ENCODE results near the gene ABCC5.
"Not testable (repeated sequence)": the region's sequence is repeated elsewhere in the genome, so short reads cannot be mapped to it uniquely, and the experiment has no call there.

ABCC5 gene

DNA sequence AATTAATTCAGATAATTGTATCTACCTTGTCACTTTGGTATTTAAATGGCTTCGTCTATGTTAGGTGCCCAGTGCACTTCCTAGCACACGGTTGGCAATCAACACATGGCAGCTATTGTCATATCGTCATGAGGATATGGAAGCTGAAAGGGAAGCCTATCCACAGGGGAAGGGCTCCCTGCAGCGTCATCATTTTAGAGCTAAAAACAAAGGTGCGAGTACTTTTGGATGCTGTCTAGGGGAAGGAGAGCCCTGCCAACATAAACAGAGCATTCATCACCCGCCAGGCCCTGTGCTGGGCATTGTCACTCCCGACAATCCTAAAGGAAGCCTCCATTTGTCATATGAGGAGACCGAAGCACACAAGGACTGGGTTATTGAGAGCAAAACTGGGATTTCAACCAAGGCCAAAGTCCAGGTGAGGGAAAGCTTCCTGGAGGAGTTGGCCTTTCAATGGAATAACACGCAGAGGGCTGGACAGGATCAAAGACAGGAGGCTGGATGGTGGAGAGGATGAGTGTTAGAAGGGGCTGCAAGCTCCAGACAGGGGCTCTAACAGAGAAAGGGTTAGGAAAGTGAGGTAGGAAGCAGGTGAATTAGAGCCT, 125.0 kb downstream of the ABCC5 start:
- DNase-seq (ENCODE audit: low read depth in 2 of 2), result no peak

DNA sequence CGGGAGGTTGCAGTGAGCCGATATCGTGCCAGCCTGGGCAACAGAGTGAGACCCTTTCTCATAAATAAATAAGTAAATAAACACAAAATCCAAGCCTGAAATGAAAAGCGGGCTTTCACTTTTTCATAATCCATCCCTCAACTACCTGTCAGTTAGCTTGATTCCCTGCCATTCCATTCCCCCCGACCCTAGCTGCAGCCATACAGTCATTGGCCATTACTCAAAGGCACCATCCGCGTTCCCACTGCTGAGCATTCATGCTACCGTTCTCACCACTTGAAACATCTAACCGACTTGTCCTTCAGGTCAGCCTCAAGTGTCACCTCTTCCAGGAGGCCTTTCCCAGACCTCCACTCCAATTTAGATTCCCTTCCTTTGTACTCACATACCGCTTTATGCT, 131.9 kb downstream of the ABCC5 start:
- DNase-seq (ENCODE audit: low read depth in 2 of 2), result no peak

DNA sequence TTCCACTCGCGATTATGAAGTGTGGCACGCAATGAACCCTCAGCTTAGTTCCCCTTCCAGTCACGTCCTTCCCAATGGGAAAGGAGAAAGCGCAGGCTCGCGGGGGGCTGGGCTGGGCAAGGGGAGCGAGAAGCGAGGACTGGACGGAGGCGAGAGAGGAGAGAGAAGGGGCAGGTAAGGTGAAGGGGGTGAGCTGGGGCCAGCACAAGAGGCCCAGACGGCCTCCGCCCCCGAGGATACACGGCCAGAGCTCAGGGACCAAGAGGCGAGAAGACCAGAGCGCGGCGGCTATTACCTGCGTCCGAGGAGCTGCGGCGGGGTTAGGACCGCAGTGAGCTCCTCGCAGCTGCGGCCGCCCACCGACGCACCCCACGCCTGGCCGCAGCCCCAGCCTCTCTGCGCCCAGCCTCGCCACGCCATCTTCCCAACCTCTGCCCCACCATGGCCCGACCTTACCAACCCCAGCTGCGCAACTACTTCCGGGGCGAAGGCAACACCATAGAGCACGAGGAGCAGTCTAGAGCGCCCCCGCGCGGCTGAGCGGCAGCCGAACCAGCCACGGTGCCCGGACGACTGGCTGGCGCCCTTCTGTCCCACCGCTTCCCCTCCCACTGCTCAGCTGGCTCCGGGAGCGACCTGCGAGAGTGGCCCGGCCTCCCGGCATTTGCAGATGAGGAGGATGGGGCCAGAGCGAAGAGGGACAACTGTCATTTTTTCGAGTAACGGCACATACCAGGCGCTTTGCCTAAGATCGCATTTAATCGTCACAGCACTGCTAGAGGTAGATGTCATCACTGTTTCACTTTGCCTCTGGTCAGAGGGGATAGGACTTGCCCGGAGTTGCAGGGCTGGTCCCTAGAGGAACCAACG, 133.0 kb downstream of the ABCC5 start, which contains the start of gene PARL:
PARL (minus strand) TSS at position 454 of the 870 bp plus-strand sequence; CDS start at position 420, 34 bp downstream.
- peak; percentile 91 to 93 for DNase-seq (ENCODE audit: low read depth in 2 of 2)

DNA sequence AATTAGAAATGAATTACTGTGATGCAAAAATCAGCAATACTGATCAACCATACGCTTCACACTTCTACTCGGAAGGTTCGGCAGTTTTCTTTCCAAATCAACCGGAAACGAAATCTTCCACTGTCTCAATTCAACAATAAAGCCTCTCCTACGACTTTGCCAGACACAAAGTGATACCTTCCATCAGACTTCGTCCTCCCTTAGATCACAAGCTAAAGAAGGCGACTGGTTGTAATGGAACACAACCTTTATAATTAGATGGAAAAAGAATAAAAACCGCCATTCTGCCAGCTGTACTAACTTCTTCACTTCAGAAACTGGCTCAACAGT, 133.6 kb downstream of the ABCC5 start:
- no peak for DNase-seq (ENCODE audit: low read depth in 2 of 2)

DNA sequence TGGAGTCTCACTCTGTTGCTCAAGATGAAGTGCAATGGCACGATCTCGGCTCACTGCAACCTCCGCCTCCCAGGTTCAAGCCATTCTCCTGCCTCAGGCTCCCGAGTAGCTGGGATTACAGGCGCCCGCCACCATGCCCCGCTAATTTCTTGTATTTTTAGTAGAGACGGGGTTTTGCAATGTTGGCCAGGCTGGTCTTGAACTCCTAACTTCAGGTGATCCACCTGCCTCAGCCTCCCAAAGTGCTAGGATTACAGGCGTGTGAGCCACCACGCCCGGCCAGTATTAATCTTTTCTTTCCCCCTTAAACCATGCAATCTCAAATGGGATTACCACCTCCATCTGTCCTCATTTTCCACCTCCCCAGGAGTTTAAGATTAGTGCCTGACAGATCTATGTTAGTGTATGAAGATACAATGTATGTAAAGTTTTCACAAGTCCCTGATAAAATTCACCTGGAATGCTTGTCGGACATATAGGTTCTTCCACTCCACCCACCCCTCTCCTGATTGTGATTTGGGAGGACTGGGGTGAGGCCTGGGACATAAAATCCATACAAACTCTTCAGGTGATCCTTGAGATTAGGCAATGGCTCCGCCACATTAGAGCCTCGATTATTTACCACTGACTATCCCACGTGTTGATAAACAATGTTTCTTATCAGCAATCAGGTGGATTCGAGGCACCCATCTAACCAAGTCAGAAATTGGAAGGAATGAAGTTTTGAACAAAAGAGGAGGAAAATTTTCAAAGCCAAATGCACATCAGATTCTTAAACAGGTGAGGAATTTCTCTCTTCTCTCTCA, 134.2 kb downstream of the ABCC5 start:
- no peak for DNase-seq (ENCODE audit: low read depth in 2 of 2)

DNA sequence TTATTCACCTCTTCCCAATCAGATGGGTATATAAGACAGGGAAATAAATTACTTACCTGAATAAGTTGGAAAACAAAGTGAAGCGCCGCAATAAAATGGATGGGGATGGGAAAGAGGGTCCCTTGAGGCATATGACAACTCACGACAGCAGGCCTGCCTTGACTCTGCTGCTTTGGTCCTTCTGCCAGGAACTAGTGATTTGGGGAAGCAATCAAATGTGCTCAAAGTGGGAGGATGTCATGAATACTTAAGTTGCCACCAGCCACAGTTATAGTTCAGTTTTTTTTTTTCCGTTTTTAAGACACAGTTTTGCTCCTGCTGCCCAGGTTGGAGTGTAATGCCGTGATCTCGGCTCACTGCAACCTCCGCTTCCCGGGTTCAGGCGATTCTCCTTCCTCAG, 137.6 kb downstream of the ABCC5 start:
- no peak for DNase-seq (ENCODE audit: low read depth in 2 of 2)

DNA sequence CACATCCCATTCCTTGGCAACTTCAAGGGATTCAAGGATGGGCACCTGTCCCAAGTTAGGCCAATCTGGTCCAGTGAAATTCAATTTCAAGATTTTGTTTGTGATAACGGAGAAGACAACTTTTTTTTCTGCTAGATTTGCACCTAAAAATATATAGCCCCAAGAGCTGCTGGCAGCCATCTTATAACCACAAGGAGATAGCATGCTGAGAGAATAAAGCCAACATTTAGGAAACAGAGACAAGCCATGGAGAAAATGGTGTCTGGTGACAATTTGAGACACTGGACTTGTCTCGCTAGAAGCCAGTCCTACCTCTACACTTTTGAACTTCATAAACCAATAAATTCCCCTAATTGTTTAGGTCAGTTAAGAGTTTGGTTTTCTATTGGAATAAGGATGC, 138.4 kb downstream of the ABCC5 start:
- DNase-seq (ENCODE audit: low read depth in 2 of 2), result no peak

DNA sequence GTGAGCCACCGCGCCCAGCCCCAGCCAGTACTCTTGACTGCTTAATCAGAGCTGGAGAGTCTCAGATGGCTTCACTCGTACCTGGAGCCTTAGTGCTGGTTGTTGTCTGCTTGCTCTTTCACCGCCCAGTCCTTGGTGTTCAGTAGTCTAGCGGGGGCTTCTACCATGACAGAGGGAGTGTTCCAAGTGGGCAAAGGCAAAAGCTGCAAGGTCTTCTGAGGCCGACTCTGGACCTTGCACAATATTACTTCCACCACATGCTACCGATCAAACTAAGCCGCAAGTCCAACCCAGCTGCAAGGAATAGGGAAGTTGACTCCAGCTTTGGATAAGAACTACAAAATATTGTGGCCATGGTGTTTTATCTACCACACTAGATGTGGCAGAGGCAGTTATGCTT, 139.6 kb downstream of the ABCC5 start:
- no peak for DNase-seq (ENCODE audit: low read depth in 2 of 2)

DNA sequence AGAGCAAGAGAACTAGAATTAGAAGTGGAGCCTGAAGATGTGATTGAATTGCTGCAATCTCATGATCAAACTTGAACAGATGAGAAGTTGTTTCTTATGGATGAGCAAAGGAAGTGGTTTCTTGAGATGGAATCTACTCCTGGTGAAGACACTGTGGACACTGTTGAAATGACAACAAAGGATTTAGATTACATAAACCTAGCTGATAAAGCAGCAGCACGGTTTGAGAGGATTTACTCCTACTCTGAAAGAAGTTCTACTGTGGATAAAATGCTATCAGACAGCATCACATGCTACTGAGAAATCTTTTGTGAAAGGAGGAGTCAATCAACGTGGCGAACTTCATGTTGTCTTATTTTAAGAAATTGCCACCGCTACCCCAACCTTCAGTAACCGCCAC, 140.5 kb downstream of the ABCC5 start:
- DNase-seq (ENCODE audit: low read depth in 2 of 2), result not testable (repeated sequence)

DNA sequence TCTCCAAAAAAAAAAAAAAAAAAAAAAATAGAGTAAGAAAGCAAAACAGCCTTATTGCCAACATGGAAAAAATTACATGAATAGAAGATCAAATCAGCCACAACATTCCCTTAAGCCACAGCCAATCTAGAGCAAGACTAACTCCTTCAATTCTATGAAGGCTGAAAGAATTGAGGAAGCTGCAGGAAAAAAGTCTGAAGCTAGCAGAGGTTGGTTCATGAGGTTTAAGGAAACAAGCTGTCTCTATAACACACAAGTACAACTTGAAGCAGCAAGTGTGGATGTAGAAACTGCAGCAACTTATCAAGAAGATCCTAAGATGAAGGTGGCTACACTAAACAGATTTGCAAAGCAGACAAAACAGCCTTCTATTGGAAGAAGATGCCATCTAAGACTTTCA, 142.3 kb downstream of the ABCC5 start:
- DNase-seq (ENCODE audit: low read depth in 2 of 2), result no peak

DNA sequence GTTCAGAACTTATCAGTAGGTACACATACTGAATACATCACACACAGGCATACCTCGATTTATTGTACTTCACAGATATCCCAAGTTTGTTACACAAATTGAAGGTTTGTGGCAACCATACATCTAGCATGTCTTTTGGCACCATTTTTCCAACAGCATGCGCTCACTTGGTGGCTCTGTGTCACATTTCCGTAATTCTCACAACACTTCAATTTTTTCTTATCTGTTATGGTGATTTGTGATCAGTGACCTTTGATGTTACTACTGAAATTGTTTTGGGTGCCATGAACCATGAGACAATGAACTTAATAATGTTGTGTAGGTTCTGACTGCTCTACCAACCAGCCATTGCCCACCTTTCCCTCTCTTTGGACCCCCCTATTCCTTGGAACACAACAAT, 143.8 kb downstream of the ABCC5 start:
- DNase-seq (ENCODE audit: low read depth in 2 of 2), result no peak

DNA sequence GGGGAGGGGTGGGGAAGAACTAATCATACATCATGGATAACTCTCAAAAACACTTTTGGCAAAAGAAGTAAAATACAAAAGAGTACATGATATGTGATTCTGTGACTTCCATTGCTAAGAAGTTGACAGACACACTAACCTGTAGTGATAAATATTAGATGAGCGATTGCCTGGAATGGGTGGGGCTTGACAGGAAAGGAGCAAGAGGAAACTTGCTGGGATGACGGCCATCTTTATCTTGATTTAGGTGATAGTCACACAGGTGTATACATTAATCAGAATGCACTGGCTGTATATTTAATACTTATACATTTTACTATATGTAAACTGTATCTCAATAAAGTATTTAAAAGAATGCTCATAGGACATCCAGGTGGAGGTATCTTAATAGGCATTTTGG, 146.1 kb downstream of the ABCC5 start:
- no peak for DNase-seq (ENCODE audit: low read depth in 2 of 2)

DNA sequence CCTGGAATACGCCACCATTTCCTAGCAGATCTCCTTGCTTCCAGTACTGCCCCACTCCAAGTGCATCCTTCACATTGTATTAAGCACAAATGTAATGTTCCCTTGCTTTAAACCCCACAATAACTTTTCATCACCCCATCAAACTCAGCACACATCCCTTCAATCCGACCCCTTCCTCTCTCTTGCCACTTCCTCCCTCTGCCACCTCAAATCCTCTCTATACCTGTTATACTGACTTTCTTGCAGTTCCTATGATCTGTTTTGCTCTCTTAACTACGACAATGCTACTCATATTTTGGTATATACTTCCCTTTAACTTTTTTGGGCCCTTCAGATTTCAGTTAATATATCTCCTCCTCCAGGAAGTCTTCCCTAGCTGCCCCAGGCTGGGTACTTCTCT, 147.1 kb downstream of the ABCC5 start:
- DNase-seq (ENCODE audit: low read depth in 2 of 2), result no peak

All from activated CD8-positive, alpha-beta memory T cell treated with anti-CD3 and anti-CD28 coated beads for 4 hours (primary cell).